ENCODE results near the gene BRD3OS.

BRD3OS gene

DNA sequence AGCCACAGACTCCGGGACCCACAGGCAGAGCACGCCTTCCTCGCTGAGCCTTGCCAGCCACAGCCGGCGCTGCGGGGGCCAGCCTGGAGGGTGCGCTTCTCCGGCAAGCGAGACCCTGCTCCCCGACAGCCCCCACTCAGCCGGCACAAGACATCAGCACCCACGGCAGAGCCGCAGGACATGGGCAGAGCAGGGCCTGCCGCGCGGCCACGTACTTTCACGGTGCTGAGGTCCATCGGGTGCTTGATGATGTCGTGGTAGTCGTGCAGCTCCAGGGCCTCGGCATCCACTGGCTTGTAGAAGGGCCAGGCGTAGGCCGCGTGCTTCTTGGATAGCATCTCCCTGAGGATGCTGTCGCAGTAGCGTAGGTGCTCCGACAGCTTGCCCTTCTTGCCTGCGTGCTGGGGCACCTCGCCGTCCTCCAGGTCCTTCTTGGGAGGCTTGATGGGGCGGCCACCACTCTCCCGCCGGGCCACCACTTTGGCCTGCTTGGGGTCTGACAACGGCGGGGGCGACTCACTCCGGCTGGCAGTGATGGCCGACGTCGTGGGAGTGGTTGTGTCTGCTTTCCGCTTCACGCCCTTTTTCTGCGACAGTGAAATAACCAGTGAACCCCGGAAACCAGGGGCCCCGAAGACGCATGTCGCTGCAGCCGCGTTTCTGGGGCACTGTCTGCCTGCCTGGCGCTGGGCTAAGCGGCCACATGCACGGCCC lies 22.7 kb downstream of the BRD3OS start:
- Histone ChIP-seq H3K9me3 (ENCODE audit: insufficient read depth, low read length, severe bottlenecking) (no peaks in the 10 kb centered on the region), H3K9ac (ENCODE audit: low read depth, low read length) (no peak overlapping the region), H3K4me1 (ENCODE audit: insufficient read depth, low read length) (no peaks in the 10 kb centered on the region), H3K27ac (ENCODE audit: low read length) (no peak overlapping the region), H4K20me1 (ENCODE audit: insufficient read depth, low read length) (peaks cover 44% of the 10 kb centered on the region), H3K36me3 (ENCODE audit: insufficient read depth, low read length) (peaks cover 95% of the 10 kb centered on the region), H3K79me2 (ENCODE audit: insufficient read depth, low read length) (peaks cover 8% of the 10 kb centered on the region; the same call in 1 of the 2 replicates), H3K4me3 (ENCODE audit: low read depth in 1 of 2, low read length in 2 of 2) (no peak overlapping the region), H2AFZ (ENCODE audit: low read depth, low read length) (no peak overlapping the region), H3K27me3 (ENCODE audit: insufficient read depth, low read length, poor library complexity) (no peaks in the 10 kb centered on the region), H3K4me2 (ENCODE audit: insufficient read depth, low read length) (no peak overlapping the region)
- no peak for TF ChIP-seq EZH2 (IDR thresholded peaks at IDR 0.05; ENCODE audit: borderline replicate concordance, low read depth, low read length, severe bottlenecking)
- TF ChIP-seq, protein P1, sequence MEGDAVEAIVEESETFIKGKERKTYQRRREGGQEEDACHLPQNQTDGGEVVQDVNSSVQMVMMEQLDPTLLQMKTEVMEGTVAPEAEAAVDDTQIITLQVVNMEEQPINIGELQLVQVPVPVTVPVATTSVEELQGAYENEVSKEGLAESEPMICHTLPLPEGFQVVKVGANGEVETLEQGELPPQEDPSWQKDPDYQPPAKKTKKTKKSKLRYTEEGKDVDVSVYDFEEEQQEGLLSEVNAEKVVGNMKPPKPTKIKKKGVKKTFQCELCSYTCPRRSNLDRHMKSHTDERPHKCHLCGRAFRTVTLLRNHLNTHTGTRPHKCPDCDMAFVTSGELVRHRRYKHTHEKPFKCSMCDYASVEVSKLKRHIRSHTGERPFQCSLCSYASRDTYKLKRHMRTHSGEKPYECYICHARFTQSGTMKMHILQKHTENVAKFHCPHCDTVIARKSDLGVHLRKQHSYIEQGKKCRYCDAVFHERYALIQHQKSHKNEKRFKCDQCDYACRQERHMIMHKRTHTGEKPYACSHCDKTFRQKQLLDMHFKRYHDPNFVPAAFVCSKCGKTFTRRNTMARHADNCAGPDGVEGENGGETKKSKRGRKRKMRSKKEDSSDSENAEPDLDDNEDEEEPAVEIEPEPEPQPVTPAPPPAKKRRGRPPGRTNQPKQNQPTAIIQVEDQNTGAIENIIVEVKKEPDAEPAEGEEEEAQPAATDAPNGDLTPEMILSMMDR (IDR thresholded peaks at IDR 0.05; ENCODE audit: borderline replicate concordance, extremely low read depth, low read length, poor library complexity, severe bottlenecking), result no peak
- ATAC-seq (ENCODE audit: insufficient read depth, low read depth), result no peak
- DNase-seq, result no peak

GRCh38 chr9:134048582-134048968 lies 23.3 kb downstream of the BRD3OS start:
- Histone ChIP-seq H3K9me3 (ENCODE audit: insufficient read depth, low read length, severe bottlenecking) (no peaks in the 10 kb centered on the region), H3K36me3 (ENCODE audit: insufficient read depth, low read length) (peaks cover 94% of the 10 kb centered on the region), H3K4me2 (ENCODE audit: insufficient read depth, low read length) (no peak overlapping the region), H3K4me1 (ENCODE audit: insufficient read depth, low read length) (no peaks in the 10 kb centered on the region), H3K9ac (ENCODE audit: low read depth, low read length) (no peak overlapping the region), H3K27me3 (ENCODE audit: insufficient read depth, low read length, poor library complexity) (no peaks in the 10 kb centered on the region), H4K20me1 (ENCODE audit: insufficient read depth, low read length) (peaks cover 48% of the 10 kb centered on the region), H3K4me3 (ENCODE audit: low read depth in 1 of 2, low read length in 2 of 2) (no peak overlapping the region), H3K27ac (ENCODE audit: low read length) (no peak overlapping the region), H3K79me2 (ENCODE audit: insufficient read depth, low read length) (peaks cover 13% of the 10 kb centered on the region; the same call in 1 of the 2 replicates), H2AFZ (ENCODE audit: low read depth, low read length) (no peak overlapping the region)
- TF ChIP-seq, protein P1 (IDR thresholded peaks at IDR 0.05; ENCODE audit: borderline replicate concordance, extremely low read depth, low read length, poor library complexity, severe bottlenecking), result no peak
- no peak for TF ChIP-seq EZH2 (IDR thresholded peaks at IDR 0.05; ENCODE audit: borderline replicate concordance, low read depth, low read length, severe bottlenecking)
- ATAC-seq (ENCODE audit: insufficient read depth, low read depth) (no peak), DNase-seq (no peak)

DNA sequence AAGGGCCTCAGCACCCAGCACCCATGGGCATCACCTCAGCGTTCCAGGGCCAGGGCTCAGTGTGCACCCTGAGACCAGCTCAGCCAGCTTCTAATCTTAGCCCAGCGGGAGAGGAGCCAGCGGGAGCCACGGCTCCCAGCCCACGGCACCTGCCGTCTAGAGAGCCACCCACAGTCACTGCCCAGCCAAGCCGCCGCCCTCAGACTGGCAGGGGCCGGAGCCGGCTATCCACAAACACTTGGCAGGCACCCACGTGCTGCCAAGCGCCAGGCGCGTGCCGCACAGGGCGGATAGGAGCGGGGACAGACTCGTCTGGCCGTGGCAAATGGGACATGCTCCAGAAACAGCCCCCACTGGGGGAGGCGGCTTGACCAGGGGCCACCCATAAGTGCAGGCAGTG lies 24.0 kb downstream of the BRD3OS start:
- DNase-seq, result no peak
- Histone ChIP-seq H3K9me3 (ENCODE audit: insufficient read depth, low read length, severe bottlenecking) (no peaks in the 10 kb centered on the region), H3K27me3 (ENCODE audit: insufficient read depth, low read length, poor library complexity) (no peaks in the 10 kb centered on the region), H3K4me1 (ENCODE audit: insufficient read depth, low read length) (no peaks in the 10 kb centered on the region), H4K20me1 (ENCODE audit: insufficient read depth, low read length) (peaks cover 55% of the 10 kb centered on the region), H3K27ac (ENCODE audit: low read length) (no peak overlapping the region), H3K9ac (ENCODE audit: low read depth, low read length) (no peak overlapping the region), H3K4me2 (ENCODE audit: insufficient read depth, low read length) (no peak overlapping the region), H3K36me3 (ENCODE audit: insufficient read depth, low read length) (peaks cover 94% of the 10 kb centered on the region), H3K4me3 (ENCODE audit: low read depth in 1 of 2, low read length in 2 of 2) (no peak overlapping the region), H2AFZ (ENCODE audit: low read depth, low read length) (no peak overlapping the region), H3K79me2 (ENCODE audit: insufficient read depth, low read length) (peaks cover 20% of the 10 kb centered on the region)
- TF ChIP-seq EZH2 (IDR thresholded peaks at IDR 0.05; ENCODE audit: borderline replicate concordance, low read depth, low read length, severe bottlenecking), result no peak
- TF ChIP-seq, protein P1 (IDR thresholded peaks at IDR 0.05; ENCODE audit: borderline replicate concordance, extremely low read depth, low read length, poor library complexity, severe bottlenecking), result no peak
- no peak for ATAC-seq (ENCODE audit: insufficient read depth, low read depth)
